ENCODE measurements around the gene SUSD6. TPM values are rescaled to one million over a fixed set of nuclear protein-coding genes. Genes with fewer than 3 reads are reported as not detected.

Gene SUSD6
- total RNA-seq, 3 donors from 2014 or later (not counting 1 experiment from before 2014, with no cell fraction given) = 119 to 144 (median 140) TPM

GRCh38 chr14:69635981-69636639, 24.7 kb downstream of the SUSD6 start:
- Mint-ChIP-seq H3K36me3 (peaks cover 5% of the 10 kb centered on the region), H3K27ac (peak overlapping the region; percentile 90 to 93), H3K4me1 (peaks cover 94 to 98% of the 10 kb centered on the region in 2 donors), H3K9me3 (peaks cover 0 to 2% of the 10 kb centered on the region in 2 donors), H3K4me3 (peak overlapping the region; percentile 72), H3K27me3 (ENCODE audit: low read depth in 2 of 2) (no peaks in the 10 kb centered on the region)
- Histone ChIP-seq H3K4me1 (ENCODE audit: control insufficient read depth, insufficient read depth, low read length) (peaks cover 56% of the 10 kb centered on the region), H3K36me3 (ENCODE audit: control insufficient read depth, insufficient read depth, low read length) (no peaks in the 10 kb centered on the region), H3K27ac (ENCODE audit: low read length) (peak overlapping the region; percentile 50), H3K9me3 (ENCODE audit: control insufficient read depth, insufficient read depth, low read length) (no peaks in the 10 kb centered on the region), H3K27me3 (ENCODE audit: control insufficient read depth, insufficient read depth, low read length) (no peaks in the 10 kb centered on the region), H3K4me3 (ENCODE audit: low read length) (no peak overlapping the region)
- ATAC-seq (peak; percentile 32 to 45 (median 41)), DNase-seq (peak in 1 of 2 donors; percentile 36)
- TF ChIP-seq CTCF (IDR thresholded peaks at IDR 0.05) = no peak
- intact Hi-C loops (cut with micrococcal nuclease) = no loop called here
- WGBS (ENCODE audit: insufficient coverage) = 14% methylated on average over 4 of the region's 4 CpGs

- Mint-ChIP-seq H3K27ac (peak overlapping the region; percentile 90 to 93), H3K4me1 (peaks cover 91 to 96% of the 10 kb centered on the region in 2 donors), H3K4me3 (peak overlapping the region; percentile 84), H3K27me3 (ENCODE audit: low read depth in 2 of 2) (no peaks in the 10 kb centered on the region), H3K9me3 (peaks cover 0 to 3% of the 10 kb centered on the region in 2 donors), H3K36me3 (peaks cover 8% of the 10 kb centered on the region)
- Histone ChIP-seq H3K9me3 (ENCODE audit: control insufficient read depth, insufficient read depth, low read length) (no peaks in the 10 kb centered on the region), H3K27me3 (ENCODE audit: control insufficient read depth, insufficient read depth, low read length) (no peaks in the 10 kb centered on the region), H3K36me3 (ENCODE audit: control insufficient read depth, insufficient read depth, low read length) (no peaks in the 10 kb centered on the region), H3K4me1 (ENCODE audit: control insufficient read depth, insufficient read depth, low read length) (peaks cover 52% of the 10 kb centered on the region), H3K27ac (ENCODE audit: low read length) (peak overlapping the region; percentile 68), H3K4me3 (ENCODE audit: low read length) (no peak overlapping the region)
- WGBS (ENCODE audit: insufficient coverage) = 76% methylated on average over 7 of the region's 7 CpGs
- intact Hi-C loops (cut with micrococcal nuclease) = no loop called here
- TF ChIP-seq CTCF (IDR thresholded peaks at IDR 0.05) = no peak
- DNase-seq (no peak), ATAC-seq (no peak)
Measured at GRCh38 chr14:69636718-69637480, 25.5 kb downstream of the SUSD6 start.

GRCh38 chr14:69637503-69638031, 26.2 kb downstream of the SUSD6 start:
- Mint-ChIP-seq H3K9me3 (peaks cover 2 to 3% of the 10 kb centered on the region in 2 donors), H3K4me1 (peaks cover 91 to 96% of the 10 kb centered on the region in 2 donors), H3K4me3 (peak overlapping the region; percentile 84), H3K36me3 (peaks cover 14% of the 10 kb centered on the region), H3K27me3 (ENCODE audit: low read depth in 2 of 2) (no peaks in the 10 kb centered on the region), H3K27ac (peak overlapping the region; percentile 90 to 93)
- Histone ChIP-seq H3K9me3 (ENCODE audit: control insufficient read depth, insufficient read depth, low read length) (no peaks in the 10 kb centered on the region), H3K4me3 (ENCODE audit: low read length) (no peak overlapping the region), H3K27ac (ENCODE audit: low read length) (peak overlapping the region; percentile 68), H3K4me1 (ENCODE audit: control insufficient read depth, insufficient read depth, low read length) (peaks cover 48% of the 10 kb centered on the region), H3K27me3 (ENCODE audit: control insufficient read depth, insufficient read depth, low read length) (no peaks in the 10 kb centered on the region), H3K36me3 (ENCODE audit: control insufficient read depth, insufficient read depth, low read length) (no peaks in the 10 kb centered on the region)
- no peak for TF ChIP-seq CTCF (IDR thresholded peaks at IDR 0.05)
- intact Hi-C loops (cut with micrococcal nuclease) = loop anchor here (2.0 kb wide), 1 partner anchor 13 kb away; no protein-coding TSS in a partner anchor
- DNase-seq = no peak
- 58% methylated on average over 3 of the region's 3 CpGs for WGBS (ENCODE audit: insufficient coverage)
- peak in 2 of 3 donors; percentile 20 to 40 for ATAC-seq
